Measurements from ENCODE around the gene HAO2. TPM values are rescaled to one million over a fixed set of nuclear protein-coding genes. Genes with fewer than 3 reads are reported as not detected.
A peak's percentile ranks its signal among the peaks of the same experiment; 100 is the strongest.

Gene HAO2
- total RNA-seq, 1 experiment from 2014 or later = 0.13 TPM

- no peak overlapping the region for H3K56ac ChIP-seq (ENCODE audit: insufficient read length, low read depth, low read length)
- no peaks in the 10 kb centered on the region for H3K4me1 ChIP-seq (ENCODE audit: insufficient read depth, low read length)
- Mint-ChIP-seq H3K9me3 (peaks cover 0 to 10% of the 10 kb centered on the region in 2 experiments; a peak in 4 of 5 replicates), H3K36me3 (ENCODE audit: insufficient read depth in 1 of 3, low read depth in 3 of 3) (no peaks in the 10 kb centered on the region; a peak in 1 of 7 replicates), H3K4me3 (no peak overlapping the region), H3K27ac (peak overlapping the region in 1 of 3 experiments; percentile 42; a peak in 1 of 7 replicates), H3K27me3 (ENCODE audit: low read depth) (peaks cover 20% of the 10 kb centered on the region), H3K4me1 (no peaks in the 10 kb centered on the region)
- no CpG with 5 or more reads among the region's 2 CpGs for WGBS (ENCODE audit: extremely low coverage, insufficient read length, low lambda C conversion rate)
- H2BK5ac ChIP-seq (ENCODE audit: insufficient read length, low read length) = no peak overlapping the region
- H4K91ac ChIP-seq (ENCODE audit: insufficient read length, low read depth, low read length) = no peak overlapping the region
- no peak overlapping the region for H2BK15ac ChIP-seq (ENCODE audit: low read depth, low read length)
- H3K18ac ChIP-seq (ENCODE audit: insufficient read length, low read depth, low read length) = no peak overlapping the region
- H3K4ac ChIP-seq (ENCODE audit: low read depth, low read length) = no peak overlapping the region
- H2BK120ac ChIP-seq (ENCODE audit: low read depth, low read length, poor library complexity, severe bottlenecking) = no peak overlapping the region
- H2BK12ac ChIP-seq (ENCODE audit: insufficient read length, low read depth, low read length) = no peak overlapping the region
- H3T11ph ChIP-seq (ENCODE audit: low read length) = no peak overlapping the region
- no peak for DNase-seq
- H3K79me2 ChIP-seq (ENCODE audit: insufficient read depth, low read length) = no peaks in the 10 kb centered on the region
- H3K14ac ChIP-seq (ENCODE audit: insufficient read depth, low read length) = no peak overlapping the region
- no peak overlapping the region for H3K4me2 ChIP-seq (ENCODE audit: insufficient read depth, insufficient read length, low read length)
- no peak overlapping the region for H3K27ac ChIP-seq (ENCODE audit: insufficient read length, low read depth, low read length)
- no peaks in the 10 kb centered on the region for H3K27me3 ChIP-seq (ENCODE audit: insufficient read depth, low read length)
- no peaks in the 10 kb centered on the region for H3K23me2 ChIP-seq (ENCODE audit: insufficient read length, low read depth, low read length, poor library complexity, severe bottlenecking)
- H3K9me3 ChIP-seq (ENCODE audit: control insufficient read depth, low read depth, low read length) = no peaks in the 10 kb centered on the region
- TF ChIP-seq, protein P1, sequence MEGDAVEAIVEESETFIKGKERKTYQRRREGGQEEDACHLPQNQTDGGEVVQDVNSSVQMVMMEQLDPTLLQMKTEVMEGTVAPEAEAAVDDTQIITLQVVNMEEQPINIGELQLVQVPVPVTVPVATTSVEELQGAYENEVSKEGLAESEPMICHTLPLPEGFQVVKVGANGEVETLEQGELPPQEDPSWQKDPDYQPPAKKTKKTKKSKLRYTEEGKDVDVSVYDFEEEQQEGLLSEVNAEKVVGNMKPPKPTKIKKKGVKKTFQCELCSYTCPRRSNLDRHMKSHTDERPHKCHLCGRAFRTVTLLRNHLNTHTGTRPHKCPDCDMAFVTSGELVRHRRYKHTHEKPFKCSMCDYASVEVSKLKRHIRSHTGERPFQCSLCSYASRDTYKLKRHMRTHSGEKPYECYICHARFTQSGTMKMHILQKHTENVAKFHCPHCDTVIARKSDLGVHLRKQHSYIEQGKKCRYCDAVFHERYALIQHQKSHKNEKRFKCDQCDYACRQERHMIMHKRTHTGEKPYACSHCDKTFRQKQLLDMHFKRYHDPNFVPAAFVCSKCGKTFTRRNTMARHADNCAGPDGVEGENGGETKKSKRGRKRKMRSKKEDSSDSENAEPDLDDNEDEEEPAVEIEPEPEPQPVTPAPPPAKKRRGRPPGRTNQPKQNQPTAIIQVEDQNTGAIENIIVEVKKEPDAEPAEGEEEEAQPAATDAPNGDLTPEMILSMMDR (conservative IDR thresholded peaks at IDR 0.05) = no peak
- H2BK20ac ChIP-seq (ENCODE audit: low read depth, low read length, poor library complexity, severe bottlenecking) = no peak overlapping the region
- no peak overlapping the region for H3K23ac ChIP-seq (ENCODE audit: insufficient read length, low read depth, low read length)
- H2AK5ac ChIP-seq (ENCODE audit: insufficient read length, low read length) = no peak overlapping the region
- H4K20me1 ChIP-seq (ENCODE audit: control insufficient read depth, insufficient read depth, insufficient read length) = no peaks in the 10 kb centered on the region
- no peak overlapping the region for H4K8ac ChIP-seq (replicated peaks; ENCODE audit: insufficient read length, low read depth, low read length)
- H3K79me1 ChIP-seq (ENCODE audit: insufficient read depth, low read depth, low read length, poor library complexity, severe bottlenecking) = no peaks in the 10 kb centered on the region
- H2AFZ ChIP-seq (ENCODE audit: low read length) = no peak overlapping the region
- H4K5ac ChIP-seq (ENCODE audit: insufficient read length, low read depth, low read length) = no peak overlapping the region
- H3K9ac ChIP-seq (ENCODE audit: extremely low read depth, insufficient read length, low read length) = no peak overlapping the region
Measured at GRCh38 chr1:119404736-119405135, 36.2 kb downstream of the HAO2 start.
